AG09309 (cell line): ENCODE measurements around the gene FAM124B.

Source experiments
- DNase-seq: peaks from one replicate; pipeline ENCODE4 v3.0.0-alpha.2; 2010; ENCODE audit warnings: low read depth
- H3K4me3 ChIP-seq: 2 replicates; pipeline ENCODE4 v1.5.1; 2011; ENCODE audit warnings: mild to moderate bottlenecking, low read depth, low read length, moderate library complexity; ENCODE audit not compliant: control insufficient read depth
- CTCF ChIP-seq: IDR thresholded peaks from 2 replicates; pipeline ENCODE4 v1.5.1; 2011; ENCODE audit warnings: mild to moderate bottlenecking, low read depth, low read length, inconsistent platforms; ENCODE audit not compliant: insufficient read depth, control insufficient read depth; ENCODE audit errors: missing control alignments

Gene FAM124B

GRCh38 chr2:224428787-224429440 is 27.0 kb upstream of the FAM124B start:
- H3K4me3 ChIP-seq, result no peak overlapping the region
- no peak for DNase-seq
- no peak for TF ChIP-seq CTCF

DNA sequence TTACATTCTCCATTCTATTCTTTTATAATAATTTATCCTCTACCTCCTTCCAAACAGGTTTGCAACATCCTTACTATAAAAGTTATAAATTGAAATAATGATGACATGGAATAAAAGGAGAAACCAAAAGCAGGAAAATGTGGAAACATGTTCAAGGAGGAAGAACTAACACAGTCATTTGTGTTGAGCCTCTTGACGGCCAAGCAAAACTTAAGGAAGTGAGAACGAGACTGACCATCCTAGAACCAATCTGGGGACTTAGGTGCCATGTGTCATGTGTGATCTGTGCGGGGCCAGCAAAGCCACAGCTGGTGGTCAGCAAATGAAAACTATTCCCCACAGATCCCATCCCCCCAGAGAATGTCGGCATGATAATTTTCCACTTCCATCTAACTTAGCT is 25.6 kb upstream of the FAM124B start:
- TF ChIP-seq CTCF, result no peak
- no peak for DNase-seq
- no peak overlapping the region for H3K4me3 ChIP-seq

GRCh38 chr2:224426656-224427055 is 24.7 kb upstream of the FAM124B start:
- no peak for TF ChIP-seq CTCF
- no peak overlapping the region for H3K4me3 ChIP-seq
- no peak for DNase-seq

GRCh38 chr2:224421065-224421464 is 19.2 kb upstream of the FAM124B start:
- no peak overlapping the region for H3K4me3 ChIP-seq
- DNase-seq, result no peak
- no peak for TF ChIP-seq CTCF

- H3K4me3 ChIP-seq, result no peak overlapping the region
- no peak for DNase-seq
- TF ChIP-seq CTCF, result no peak
Measured at GRCh38 chr2:224417947-224418346, 16.0 kb upstream of the FAM124B start.

- no peak for DNase-seq
- TF ChIP-seq CTCF, result no peak
- no peak overlapping the region for H3K4me3 ChIP-seq
Measured at GRCh38 chr2:224417361-224417729, 15.4 kb upstream of the FAM124B start.
